Colonic mucosa (tissue), 4 donors: ENCODE results near the gene GCSH. TPM values are rescaled to one million over a fixed set of nuclear protein-coding genes. Genes with fewer than 3 reads are reported as not detected.

Experiments used
- DNase-seq: peaks from one replicate; pipeline ENCODE4 v3.0.0-alpha.2; 2020
- H3K27ac ChIP-seq: fragments of 200-600 bp; one replicate; pipeline ENCODE4 v1.8.0; 2021
- H3K27me3 ChIP-seq: fragments of 200-600 bp; one replicate; pipeline ENCODE4 v1.8.0; 2021
- H3K36me3 ChIP-seq: fragments of 200-600 bp; one replicate; pipeline ENCODE4 v1.8.0; 2021
- H3K4me1 ChIP-seq: fragments of 200-600 bp; one replicate; pipeline ENCODE4 v1.8.0; 2021; ENCODE audit warnings: mild to moderate bottlenecking
- H3K4me3 ChIP-seq: fragments of 200-600 bp; one replicate; pipeline ENCODE4 v1.8.0; 2021
- H3K9ac ChIP-seq, 2 donors: one replicate each; pipeline ENCODE4 v1.7.0; 2013; ENCODE audit warnings: control low read depth in 2 of 2, low read depth in 2 of 2, low read length in 2 of 2
- H3K9me3 ChIP-seq: fragments of 200-600 bp; one replicate; pipeline ENCODE4 v1.8.0; 2021
- CTCF ChIP-seq: fragments of 200-600 bp; IDR thresholded peaks from one replicate; pipeline ENCODE4 v1.8.0; 2022; ENCODE audit warnings: antibody characterized with exemption, mild to moderate bottlenecking
- intact Hi-C: fragments of 100-400 bp; cut with DNase I; formaldehyde crosslinking; loops from one replicate; pipeline ENCODE4 v1.14.1; 2022
- total RNA-seq, 2 donors: library from RNA; stranded (reverse); fragmentation: NEBNext Ultra II Directional in 1 of 2; extraction: Animal tissue kit (Norgen Biotek cat#: 25700) in 1 of 2; gene quantifications; one replicate each; pipeline ENCODE4 v1.2.1, GENCODE V29; 2021
- donor health status: healthy.
- donor health status: DM: no; HTN: no; CAD: no.
- donor health status: DM: no; HTN: no; CAD: no.

Gene GCSH
- total RNA-seq, 2 donors from 2014 or later, result 9.4 to 24.7 TPM

GRCh38 chr16:81061871-81062608, 34.2 kb downstream of the GCSH start:
- Histone ChIP-seq H3K27ac (no peak overlapping the region), H3K27me3 (no peaks in the 10 kb centered on the region), H3K36me3 (no peaks in the 10 kb centered on the region), H3K4me1 (no peaks in the 10 kb centered on the region), H3K9ac (no peak overlapping the region), H3K9me3 (no peaks in the 10 kb centered on the region), H3K4me3 (no peak overlapping the region)
- no peak for TF ChIP-seq CTCF
- no peak for DNase-seq
- intact Hi-C loops, result no loop called here

- TF ChIP-seq CTCF, result no peak
Observed at GRCh38 chr16:81061307-81061640, 34.9 kb downstream of the GCSH start.

GRCh38 chr16:81060576-81061306, 35.5 kb downstream of the GCSH start:
- no peak for TF ChIP-seq CTCF
- H3K27ac ChIP-seq, result no peak overlapping the region
- H3K27me3 ChIP-seq, result no peaks in the 10 kb centered on the region
- no peaks in the 10 kb centered on the region for H3K9me3 ChIP-seq
- DNase-seq, result no peak
- H3K9ac ChIP-seq, result no peak overlapping the region
- intact Hi-C loops, result no loop called here
- no peaks in the 10 kb centered on the region for H3K4me1 ChIP-seq
- H3K4me3 ChIP-seq, result no peak overlapping the region
- H3K36me3 ChIP-seq, result no peaks in the 10 kb centered on the region

More at GRCh38 chr16:81061307-81061640, 34.9 kb downstream of the GCSH start:
- H3K9me3 ChIP-seq, result no peaks in the 10 kb centered on the region
- H3K4me1 ChIP-seq, result no peaks in the 10 kb centered on the region
- H3K9ac ChIP-seq, result no peak overlapping the region
- no peaks in the 10 kb centered on the region for H3K36me3 ChIP-seq
- intact Hi-C loops, result no loop called here
- H3K27me3 ChIP-seq, result no peaks in the 10 kb centered on the region
- H3K4me3 ChIP-seq, result no peak overlapping the region
- DNase-seq, result no peak
- H3K27ac ChIP-seq, result no peak overlapping the region

- Histone ChIP-seq H3K9me3 (no peaks in the 10 kb centered on the region), H3K9ac (no peak overlapping the region), H3K4me3 (no peak overlapping the region), H3K27ac (no peak overlapping the region), H3K27me3 (no peaks in the 10 kb centered on the region), H3K4me1 (no peaks in the 10 kb centered on the region), H3K36me3 (no peaks in the 10 kb centered on the region)
- no peak for DNase-seq
- intact Hi-C loops, result no loop called here
- TF ChIP-seq CTCF, result no peak
Observed at GRCh38 chr16:81053761-81054160, 42.4 kb downstream of the GCSH start.

GRCh38 chr16:81042821-81043220, 53.4 kb downstream of the GCSH start:
- TF ChIP-seq CTCF, result no peak
- Histone ChIP-seq H3K27ac (no peak overlapping the region), H3K36me3 (peaks cover 7% of the 10 kb centered on the region)

More at GRCh38 chr16:81042821-81043220, 53.4 kb downstream of the GCSH start:
- Histone ChIP-seq H3K9ac (no peak overlapping the region), H3K4me3 (no peak overlapping the region), H3K27me3 (no peaks in the 10 kb centered on the region), H3K4me1 (no peaks in the 10 kb centered on the region), H3K9me3 (no peaks in the 10 kb centered on the region)
- intact Hi-C loops, result no loop called here
- DNase-seq, result no peak
